NOMO-1 (cell line): ENCODE results near the gene ZNF322.
A peak's percentile ranks its signal among the peaks of the same experiment; 100 is the strongest.
"Not testable (repeated sequence)": the region's sequence is repeated elsewhere in the genome, so short reads cannot be mapped to it uniquely, and the experiment has no call there.

Source experiments
- DNase-seq, 2 experiments: peaks; one replicate each; lab custom pipeline; 2025; ENCODE audit not compliant: unreplicated experiment in 2 of 2; lab: John Stamatoyannopoulos, UW

Gene ZNF322

GRCh38 chr6:26659042-26659999 lies at the start of gene ZNF322:
ZNF322 (minus strand) TSS chr6:26659746; CDS start chr6:26638553, 21,193 bp downstream.
- peak; percentile 89 to 95 for DNase-seq

- DNase-seq: not testable (repeated sequence)
Measured at GRCh38 chr6:26705780-26706179, 46.2 kb upstream of the ZNF322 start.

GRCh38 chr6:26705352-26705751 lies 45.8 kb upstream of the ZNF322 start:
- not testable (repeated sequence) for DNase-seq

GRCh38 chr6:26701023-26701747 lies 41.6 kb upstream of the ZNF322 start:
- not testable (repeated sequence) for DNase-seq

GRCh38 chr6:26697496-26697895 lies 38.0 kb upstream of the ZNF322 start:
- not testable (repeated sequence) for DNase-seq

GRCh38 chr6:26689324-26689947 lies 29.9 kb upstream of the ZNF322 start:
- not testable (repeated sequence) for DNase-seq

- not testable (repeated sequence) for DNase-seq
Measured at GRCh38 chr6:26682435-26683042, 23.0 kb upstream of the ZNF322 start.

- not testable (repeated sequence) for DNase-seq
Measured at GRCh38 chr6:26673287-26673686, 13.7 kb upstream of the ZNF322 start.

- DNase-seq: not testable (repeated sequence)
Measured at GRCh38 chr6:26670558-26670957, 11.0 kb upstream of the ZNF322 start.

- DNase-seq: not testable (repeated sequence)
Measured at GRCh38 chr6:26670003-26670402, 10.5 kb upstream of the ZNF322 start.

GRCh38 chr6:26660000-26660361 lies 435 bp upstream of the ZNF322 start:
- peak in 1 of 2 experiments; percentile 50 for DNase-seq

GRCh38 chr6:26657256-26657655 lies 2.3 kb downstream of the ZNF322 start:
- peak in 1 of 2 experiments; percentile 3 for DNase-seq

- no peak for DNase-seq
Measured at GRCh38 chr6:26653007-26653406, 6.5 kb downstream of the ZNF322 start.

- DNase-seq: no peak
Measured at GRCh38 chr6:26651133-26651781, 8.3 kb downstream of the ZNF322 start.

GRCh38 chr6:26646074-26646473 lies 13.5 kb downstream of the ZNF322 start:
- DNase-seq: no peak

- no peak for DNase-seq
Measured at GRCh38 chr6:26640806-26641205, 18.7 kb downstream of the ZNF322 start.

- DNase-seq: no peak
Measured at GRCh38 chr6:26629359-26629758, 30.2 kb downstream of the ZNF322 start.

- DNase-seq: no peak
Measured at GRCh38 chr6:26627843-26628242, 31.7 kb downstream of the ZNF322 start.

- no peak for DNase-seq
Measured at GRCh38 chr6:26624557-26624956, 35.0 kb downstream of the ZNF322 start.

GRCh38 chr6:26623339-26623859 lies 36.1 kb downstream of the ZNF322 start:
- no peak for DNase-seq
